HPDE6-E6E7 (cell line): ENCODE data around the gene HIBCH.
"Not testable (repeated sequence)": the region's sequence is repeated elsewhere in the genome, so short reads cannot be mapped to it uniquely, and the experiment has no call there.

Experiments used
- DNase-seq: peaks from one replicate; pipeline ENCODE4 v3.0.0; 2011; ENCODE audit warnings: missing footprints; ENCODE audit errors: extremely low spot score

HIBCH gene

GRCh38 chr2:190157613-190158528 lies 161.8 kb downstream of the HIBCH start:
- not testable (repeated sequence) for DNase-seq

GRCh38 chr2:190156530-190157212 lies 163.0 kb downstream of the HIBCH start:
- DNase-seq = no peak
